HL-60/S4 treated with phorbol 12-myristate 13-acetate at 8.2 ng/mL for 4 days and 3 days (cell line): ENCODE measurements around the gene CEP170B.
"Not testable (repeated sequence)": the region's sequence is repeated elsewhere in the genome, so short reads cannot be mapped to it uniquely, and the experiment has no call there.

Experiments
- in situ Hi-C: fragments of 300-500 bp; cut with MboI; formaldehyde crosslinking; loops from 2 replicates; pipeline ENCODE4 v1.15.0; 2022; ENCODE audit warnings: low sequenced_read_pairs

Gene CEP170B

DNA sequence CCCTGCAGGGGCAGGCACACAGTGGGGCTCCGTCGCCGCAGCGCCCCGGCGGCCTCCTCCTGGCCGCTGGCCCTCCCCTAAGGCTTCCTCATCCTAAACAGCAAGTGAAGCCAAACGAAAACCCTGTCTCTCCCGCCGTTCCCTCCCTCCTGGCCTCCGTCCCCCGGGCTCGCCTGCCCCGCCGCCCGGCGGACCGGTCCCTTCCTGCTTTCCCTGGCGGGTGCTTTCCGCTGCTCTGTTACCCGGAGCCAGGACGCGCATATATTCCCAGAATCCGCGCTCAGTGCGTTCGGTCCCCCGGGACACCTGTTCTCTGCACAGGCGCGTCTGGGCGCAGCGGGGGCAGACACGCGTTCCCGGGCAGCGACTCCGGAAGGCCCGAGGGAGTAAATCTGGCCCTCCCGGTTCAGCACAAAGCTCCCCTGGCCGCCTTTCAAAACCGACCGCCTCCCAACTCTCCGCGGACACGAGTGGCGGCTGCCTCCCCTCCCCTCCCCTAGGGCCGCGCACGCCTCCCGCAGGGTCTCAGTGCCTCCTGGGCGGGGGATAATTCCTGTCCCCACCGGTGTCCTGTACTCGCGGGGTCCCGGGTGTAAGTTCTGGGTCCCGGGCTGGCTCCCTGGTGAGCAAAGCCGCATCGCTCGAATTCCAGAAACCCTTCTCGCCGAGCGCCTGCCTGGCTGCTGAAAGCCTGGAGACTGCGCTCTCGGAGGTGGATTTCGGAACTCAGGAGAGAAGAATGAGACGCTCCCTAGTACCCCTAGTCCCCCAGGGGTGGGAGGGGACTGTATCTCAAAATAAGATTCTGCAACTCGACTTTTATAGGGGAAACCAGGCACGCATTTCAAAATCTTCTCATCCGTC, 21.4 kb upstream of the CEP170B start:
- in situ Hi-C loops: no loop called here

DNA sequence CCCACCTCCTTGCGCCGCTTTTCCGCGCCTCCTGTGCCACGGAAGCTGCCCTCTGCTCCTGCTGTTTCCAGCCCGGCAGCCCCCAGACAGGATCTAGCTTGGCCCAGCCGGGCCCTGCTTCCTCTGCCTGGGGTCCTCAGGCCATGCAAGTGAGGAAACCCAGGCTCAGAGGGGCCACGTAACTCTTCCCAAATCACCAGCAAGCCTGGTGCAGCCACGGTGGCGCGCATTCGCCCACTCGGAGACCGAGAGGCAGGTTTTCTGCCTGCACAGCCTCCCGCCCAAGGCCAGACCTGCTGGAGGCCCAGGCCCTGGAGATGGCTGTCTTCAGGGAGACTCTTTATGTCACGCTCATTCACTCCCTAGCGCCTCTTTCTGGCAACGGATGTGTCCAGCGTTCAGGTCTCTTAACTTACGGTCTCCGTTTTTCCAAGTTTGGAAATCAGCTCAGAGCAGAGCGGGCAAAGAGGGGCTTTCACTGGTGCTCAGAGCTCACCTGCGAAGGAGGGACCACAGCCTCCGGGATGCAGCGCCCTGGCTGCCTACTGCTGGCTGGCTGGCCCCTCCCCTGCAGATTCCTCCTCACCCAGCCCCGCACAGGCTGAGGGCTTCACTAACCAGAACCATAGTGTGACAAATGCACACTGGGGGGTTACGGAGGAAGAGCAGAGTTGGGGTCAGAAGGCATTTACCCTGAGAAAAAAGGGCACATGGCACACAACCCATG, 20.6 kb upstream of the CEP170B start:
- in situ Hi-C loops: no loop called here

DNA sequence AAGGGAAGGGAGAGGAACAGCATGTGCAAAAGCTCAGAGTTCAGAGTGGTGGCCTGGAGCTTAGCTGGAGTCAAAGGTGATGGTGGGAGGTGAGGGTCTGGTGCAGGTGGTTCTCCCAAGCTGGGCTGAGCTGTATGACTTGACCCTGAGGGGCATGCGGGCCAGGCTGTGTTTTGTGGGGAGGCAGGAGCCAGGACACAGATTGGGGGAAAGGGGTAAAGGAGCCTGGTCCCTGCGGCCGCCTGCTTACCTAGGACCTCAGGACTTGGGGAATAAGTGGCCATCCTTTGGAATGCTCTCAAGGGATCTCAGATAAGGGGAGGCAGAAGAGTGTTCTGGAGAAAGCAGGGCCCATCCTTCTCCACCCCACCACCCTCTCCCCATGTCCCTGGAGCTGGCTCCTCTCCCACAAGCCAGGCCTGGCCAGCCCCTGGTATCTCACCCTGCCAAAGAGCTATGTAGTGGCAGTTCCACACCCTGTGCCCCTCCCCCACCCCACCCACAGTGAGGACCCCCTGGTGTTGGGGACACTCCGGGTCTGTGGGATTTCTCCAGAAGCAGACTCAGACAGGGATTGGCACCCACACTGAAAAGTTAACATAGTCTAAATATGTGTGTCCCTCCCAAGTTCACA, 19.9 kb upstream of the CEP170B start:
- in situ Hi-C loops: no loop called here

DNA sequence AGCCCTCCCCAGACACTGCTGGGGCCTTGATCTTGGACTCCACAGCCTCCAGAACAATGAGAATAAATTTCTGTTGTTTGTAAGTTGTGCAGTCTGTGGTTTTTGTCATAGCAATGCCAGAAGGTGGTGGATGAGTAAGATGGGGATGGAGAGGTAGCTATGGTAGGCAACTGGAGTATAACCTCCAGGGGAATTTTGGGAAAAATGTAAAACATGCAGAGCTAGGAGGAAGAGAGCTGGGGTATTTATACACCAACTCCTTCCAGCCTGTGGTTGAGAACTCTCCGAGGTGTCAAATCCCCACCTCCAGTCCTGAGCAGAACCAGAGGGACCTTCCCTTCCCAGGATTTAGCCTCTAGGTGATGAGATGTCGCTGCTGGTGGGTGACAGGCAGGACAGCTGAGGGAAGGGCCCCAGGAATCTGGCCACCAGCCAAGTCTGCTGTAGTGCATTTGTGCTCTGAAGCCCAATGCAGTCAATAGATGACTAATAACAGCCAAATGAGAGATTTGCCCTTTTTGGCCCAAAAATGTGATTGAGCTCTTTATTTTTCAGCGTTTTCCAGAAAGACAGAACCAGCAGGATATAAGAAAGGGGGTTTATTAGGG, 19.1 kb upstream of the CEP170B start:
- in situ Hi-C loops: no loop called here

DNA sequence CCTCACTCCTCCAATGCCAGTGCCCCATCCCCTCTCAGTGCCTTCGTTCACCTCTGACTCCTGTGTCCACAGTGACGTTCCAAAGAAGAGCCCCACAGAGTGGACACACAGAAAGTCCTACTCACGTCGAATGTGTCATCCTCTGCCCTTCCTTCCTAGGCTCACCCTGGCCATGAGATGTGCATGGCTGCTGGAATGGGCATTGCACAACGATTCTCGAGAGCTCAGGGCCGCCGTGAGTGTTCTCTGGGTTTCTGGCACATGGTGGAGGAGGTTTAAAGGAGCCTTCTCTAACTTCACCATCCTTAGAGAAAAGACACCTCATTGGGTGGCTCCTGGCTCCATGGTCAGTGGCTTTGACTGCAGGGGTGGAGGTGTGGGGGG, 12.8 kb upstream of the CEP170B start:
- in situ Hi-C loops: no loop called here

DNA sequence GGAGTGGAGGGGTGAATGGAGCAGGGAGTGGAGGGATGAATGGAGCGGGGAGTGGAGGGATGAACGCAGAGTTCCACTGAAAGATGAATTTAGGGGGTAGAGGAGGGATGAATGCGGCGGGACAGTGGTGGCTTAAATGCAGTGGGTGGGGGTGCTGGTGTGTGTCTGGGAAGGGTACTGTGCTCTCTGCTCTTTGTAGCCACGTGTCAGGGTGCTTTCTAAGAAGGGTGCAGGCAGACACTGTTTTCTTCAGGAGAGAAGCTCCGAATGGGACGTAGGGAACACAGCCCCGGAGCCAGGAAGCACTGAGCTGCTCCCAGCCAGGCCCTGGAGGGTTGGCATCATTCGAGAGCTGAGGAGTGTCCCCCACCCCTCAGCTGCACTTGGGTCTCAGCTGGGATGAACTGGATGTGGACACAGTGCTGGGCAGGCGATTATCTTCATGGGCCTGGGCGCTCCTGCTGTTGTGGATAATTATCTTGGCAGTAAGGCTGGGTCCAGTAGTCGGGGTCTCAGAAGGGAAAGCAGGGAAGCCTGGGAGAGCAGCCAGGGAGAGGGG, 9.5 kb upstream of the CEP170B start:
- in situ Hi-C loops: no loop called here

DNA sequence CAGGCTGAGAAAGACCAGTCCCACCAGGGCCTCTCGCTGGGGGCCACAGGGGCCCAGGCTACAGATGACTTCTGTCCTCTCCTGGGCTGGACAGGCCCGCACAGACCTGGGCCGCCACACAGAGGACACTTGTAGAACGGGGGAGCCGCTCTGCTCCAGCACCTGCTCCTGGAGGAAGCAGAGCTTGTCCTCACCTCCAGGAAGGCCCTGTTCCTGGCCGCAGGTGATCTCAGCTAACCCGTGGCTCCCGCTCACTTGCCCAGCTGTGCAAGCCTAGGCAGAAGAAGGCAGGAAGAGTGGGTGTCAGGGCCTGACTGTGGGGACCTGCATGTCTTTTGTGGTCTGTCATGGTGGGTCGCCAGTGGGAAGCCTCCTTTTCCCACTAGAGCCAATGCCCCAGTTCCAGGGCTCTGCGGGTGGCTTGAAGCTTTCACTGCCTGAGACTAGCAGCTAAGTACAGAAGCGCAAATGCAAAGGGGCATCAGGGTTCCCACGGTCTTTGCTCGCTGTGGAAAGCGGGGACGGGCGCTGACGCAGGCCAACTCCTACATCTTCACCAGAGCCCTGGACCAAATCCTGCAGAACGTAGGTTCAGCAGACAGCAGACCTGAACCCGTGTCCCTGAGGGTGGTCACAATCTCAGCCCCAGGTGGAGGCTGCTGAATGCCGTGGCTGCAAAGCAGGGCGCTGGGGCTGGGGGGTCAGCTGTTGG, 8.8 kb upstream of the CEP170B start:
- in situ Hi-C loops: no loop called here

DNA sequence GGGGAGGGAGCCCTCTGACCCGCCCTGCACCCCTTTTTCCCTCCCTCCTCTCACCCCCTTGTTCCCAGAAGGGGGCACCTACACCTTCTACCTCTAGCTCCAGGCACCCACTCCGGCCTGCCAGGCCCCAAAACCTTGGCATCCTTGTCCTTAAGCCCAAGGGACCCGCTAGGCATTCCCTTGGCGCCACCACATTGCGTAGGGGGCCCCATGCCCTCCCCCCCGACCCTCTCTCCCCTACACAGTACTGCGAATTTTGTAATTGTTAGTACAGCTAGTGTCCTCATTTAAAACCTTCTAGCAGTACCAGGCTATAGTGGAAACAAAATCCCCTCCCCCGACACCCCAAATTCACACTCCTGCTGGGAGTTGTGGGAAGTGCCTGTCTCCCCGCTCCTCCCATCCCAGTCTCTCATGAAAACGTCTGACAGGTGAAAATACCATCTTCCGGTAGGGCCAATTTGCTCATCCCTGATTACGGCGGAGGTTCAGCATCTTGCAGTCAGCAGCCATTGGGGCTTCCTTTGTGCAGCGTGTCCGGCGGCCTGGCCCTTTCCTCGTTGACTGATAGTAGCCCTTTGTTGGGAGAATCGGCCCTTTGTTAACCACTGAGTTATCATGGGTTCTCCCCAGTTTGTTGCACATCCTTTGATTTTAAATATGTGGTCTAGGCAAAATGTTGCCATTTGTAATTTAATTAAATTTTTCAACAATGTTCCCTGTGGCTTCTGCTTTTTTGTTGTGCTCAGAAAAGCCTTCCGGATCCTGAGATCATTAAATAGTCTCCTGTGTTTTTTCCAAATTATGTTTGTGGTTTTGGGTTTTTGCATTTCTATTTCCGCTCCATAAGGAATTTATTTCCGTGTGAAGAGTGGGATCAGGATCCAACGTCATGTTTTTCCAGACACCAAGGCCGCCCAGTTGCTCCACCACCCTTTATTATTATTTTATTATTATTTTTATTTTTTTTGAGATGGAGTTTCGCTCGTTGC, 7.9 kb upstream of the CEP170B start:
- in situ Hi-C loops: no loop called here

DNA sequence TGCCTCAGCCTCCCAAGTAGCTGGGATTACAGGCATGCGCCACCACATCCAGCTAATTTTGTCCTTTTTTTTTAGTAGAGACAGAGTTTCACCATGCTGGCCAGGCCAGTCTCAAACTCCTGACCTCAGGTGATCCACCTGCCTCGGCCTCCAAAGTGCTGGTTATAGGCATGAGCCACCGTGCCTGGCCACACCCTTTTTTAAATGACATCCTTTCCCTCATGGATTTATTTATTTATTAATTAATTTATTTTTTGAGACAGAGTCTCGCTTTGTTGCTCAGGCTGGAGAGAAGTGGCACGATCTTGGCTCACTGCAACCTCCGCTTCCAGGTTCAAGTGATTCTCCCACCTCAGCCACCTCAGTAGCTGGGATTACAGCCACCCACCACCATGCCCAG, 7.1 kb upstream of the CEP170B start:
- in situ Hi-C loops: not testable (repeated sequence)

DNA sequence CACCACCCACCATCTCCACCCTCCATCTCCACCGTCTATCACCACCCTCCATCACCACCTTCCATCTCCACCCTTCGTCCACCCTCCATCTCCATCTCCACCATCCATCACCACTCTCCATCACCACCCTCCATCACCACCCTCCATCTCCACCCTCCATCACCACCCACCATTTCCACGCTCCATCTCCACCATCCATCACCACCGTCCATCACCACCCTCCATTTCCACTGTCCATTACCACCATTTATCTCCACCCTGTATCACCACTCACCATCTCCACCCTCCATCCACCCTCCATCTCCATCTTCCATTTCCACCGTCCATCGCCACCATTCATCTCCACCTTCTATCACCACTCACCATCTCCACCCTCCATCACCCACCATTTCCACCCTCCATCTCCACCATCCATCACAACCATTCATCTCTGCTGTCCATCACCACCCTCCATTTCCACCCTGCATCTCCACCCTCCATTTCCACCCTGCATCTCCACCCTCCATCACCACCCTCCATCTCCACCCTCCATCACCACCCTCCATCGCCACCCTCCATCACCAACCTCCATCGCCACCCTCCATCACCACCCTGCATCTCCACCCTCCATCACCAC, 6.1 kb upstream of the CEP170B start:
- in situ Hi-C loops: no loop called here

DNA sequence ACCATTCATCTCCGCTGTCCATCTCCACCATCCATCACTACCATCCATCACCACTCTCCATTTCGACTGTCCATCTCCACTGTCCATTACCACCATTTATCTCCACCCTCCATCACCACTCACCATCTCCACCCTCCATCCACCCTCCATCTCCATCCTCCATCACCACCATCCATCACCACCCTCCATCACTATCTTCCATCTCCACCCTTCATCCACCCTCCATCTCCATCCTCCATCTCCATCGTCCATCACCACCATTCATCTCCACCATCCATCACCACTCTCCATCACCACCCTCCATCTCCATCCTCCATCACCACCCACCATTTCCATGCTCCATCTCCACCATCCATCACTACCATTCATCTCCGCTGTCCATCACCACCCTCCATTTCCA, 5.2 kb upstream of the CEP170B start:
- in situ Hi-C loops: no loop called here

DNA sequence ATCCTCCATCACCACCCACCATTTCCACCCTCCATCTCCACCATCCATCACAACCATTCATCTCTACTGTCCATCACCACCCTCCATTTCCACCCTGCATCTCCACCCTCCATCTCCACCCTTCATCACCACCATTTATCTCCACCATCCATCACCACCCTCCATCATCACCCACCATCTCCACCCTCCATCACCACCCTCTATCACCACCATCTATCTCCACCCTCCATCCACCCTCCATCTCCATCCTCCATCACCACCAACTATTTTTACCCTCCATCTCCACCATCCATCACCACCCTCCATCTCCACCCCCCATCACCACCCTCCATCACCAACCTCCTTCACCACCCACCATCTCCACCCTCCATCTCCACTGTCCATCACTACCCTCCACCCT, 4.7 kb upstream of the CEP170B start:
- in situ Hi-C loops: no loop called here

DNA sequence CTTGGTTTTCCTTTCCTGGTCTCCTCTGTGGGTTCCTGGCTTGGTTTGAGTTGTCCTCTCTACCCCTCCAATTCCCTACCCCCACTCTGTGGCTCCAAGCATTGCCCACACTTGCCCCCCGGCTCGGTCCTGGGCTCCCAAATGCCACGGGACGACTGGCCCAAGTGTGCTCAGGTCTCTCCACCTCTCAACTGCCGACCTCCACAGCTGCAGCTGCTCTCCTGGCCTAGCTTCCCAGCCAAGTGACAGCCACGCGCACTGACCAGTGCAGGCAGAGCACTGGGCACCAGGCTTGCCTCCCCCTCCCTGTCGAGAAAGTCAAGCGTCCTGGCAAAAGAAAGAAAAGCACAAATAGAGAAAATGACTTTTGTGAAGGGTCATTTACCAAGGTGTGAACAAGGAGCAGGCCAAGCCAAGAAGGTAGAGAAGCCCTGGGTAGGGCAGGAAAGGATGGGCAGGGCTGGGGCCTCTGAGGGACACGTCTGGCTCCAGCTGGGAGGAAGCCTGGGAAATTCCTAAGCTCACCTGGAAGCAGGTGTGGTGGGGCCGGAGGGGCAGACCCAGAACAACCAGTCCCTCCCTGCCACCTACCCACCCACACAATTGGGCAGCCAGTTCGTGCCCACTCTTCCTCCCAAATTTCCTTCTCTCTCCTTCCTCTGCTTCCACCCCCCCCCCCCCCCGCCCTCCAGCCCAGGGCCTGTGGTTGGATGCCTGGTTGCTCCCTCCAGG, 1.8 kb upstream of the CEP170B start:
- in situ Hi-C loops: no loop called here

DNA sequence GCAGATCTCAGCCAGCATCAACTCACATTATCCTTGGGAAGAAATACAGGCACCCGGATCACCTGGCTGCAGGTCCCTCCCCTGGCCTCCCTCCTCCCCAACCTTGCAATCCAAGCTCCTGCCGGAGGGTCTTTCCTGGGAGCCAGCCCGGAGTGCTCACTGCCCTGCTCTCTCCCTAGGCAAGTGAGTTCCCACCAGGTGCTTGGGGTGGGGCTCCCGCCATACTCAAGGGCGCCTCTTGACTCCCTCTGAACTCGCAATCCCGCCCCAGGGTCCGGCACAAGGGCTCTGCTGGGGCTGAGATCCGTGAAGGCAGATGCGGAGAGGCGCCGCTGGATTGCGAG, 1.2 kb upstream of the CEP170B start:
- in situ Hi-C loops: no loop called here

DNA sequence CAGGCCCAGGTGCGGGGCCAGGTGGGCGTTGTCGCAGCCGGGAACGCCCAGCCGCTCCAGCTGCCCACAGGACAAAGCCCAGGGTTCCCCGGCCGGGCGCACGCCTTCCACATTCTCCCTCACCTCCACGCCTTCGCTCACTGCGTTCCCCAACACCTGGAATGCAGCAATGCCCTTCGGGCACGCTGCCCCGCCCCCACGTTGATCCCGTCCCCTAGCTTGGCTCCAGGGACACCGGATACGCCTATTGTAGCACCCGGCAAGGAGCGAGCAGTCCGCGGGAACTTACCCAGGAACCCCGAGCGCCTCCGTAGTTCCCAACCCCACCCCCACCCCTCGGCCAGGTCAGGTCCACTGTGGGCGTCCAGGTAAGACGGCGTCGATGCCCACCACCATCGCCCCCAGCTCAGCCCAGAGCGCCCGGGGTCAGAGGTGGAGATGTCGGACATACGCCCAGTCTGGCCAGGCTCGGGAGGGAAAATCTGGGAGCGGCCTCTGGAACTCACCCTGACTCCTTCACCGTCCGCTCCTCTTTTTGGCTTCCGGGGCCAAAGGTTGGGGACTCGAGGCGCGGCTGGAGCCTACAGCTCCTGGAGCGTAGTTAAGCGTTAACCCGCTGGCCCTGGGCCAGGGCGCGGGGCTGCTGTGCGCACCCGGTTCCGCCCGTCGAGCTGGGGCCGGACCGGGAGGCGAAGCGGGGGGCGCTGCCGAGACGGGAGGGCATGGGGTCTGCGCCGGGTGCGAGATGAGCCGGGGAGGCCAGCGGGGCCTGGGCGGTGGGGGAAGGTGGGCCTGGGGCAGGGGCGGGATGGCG, 594 bp upstream of the CEP170B start:
- in situ Hi-C loops: no loop called here

DNA sequence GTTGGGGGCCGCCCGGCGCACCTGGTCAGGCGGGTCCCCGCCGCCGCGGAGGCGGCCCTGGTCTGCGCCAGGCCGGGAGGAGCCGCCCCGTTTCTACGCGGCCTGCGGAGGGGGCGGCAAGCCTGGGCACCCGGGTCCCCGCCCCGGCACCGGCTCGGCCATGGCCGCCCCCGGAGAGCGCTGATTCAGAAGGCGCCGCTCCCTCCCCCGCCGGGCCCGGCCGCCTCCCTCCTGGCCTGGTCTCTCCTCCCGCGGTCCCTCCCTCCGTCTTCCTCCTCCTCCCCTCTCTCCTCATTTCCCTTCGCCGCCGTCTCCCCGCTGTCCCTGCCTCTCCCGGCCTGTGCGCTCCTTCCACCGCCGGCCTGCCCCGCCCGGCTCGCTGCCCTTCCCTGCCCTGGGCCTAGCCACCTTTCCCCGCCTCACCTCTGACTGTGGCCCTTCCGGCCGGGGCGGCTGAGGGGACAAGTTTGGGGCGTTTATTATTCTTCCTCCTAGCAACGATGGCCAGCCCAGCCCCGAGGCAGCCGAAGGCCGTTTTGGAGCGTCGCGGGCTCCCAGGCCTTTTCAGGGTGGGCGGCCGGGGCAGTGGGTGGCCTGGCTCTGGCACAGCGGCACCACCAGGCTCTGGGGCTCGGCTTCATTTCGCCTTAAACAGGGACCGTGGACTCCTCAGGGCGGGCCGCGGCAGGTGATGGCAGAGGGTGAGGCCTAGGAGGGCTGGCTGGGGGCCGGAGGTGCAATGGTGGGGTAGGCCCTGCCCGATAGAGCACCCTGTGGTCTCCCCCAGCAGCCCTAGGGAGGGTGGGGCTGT, 768 bp downstream of the CEP170B start:
- in situ Hi-C loops: no loop called here
